HAP-1 (cell line): ENCODE results near the gene KSR2.

Experiments
- DNase-seq, 2 experiments: peaks; one replicate each; pipeline ENCODE4 v3.0.0-alpha.2; 2016 to 2020; ENCODE audit warnings: low spot score in 2 of 2
- H3K27me3 ChIP-seq: fragments of 250-450 bp; sonication (Bioruptor Pico); 2 replicates; pipeline ENCODE4 v1.5.1; 2020; ENCODE audit warnings: low read depth, mild to moderate bottlenecking, moderate library complexity
- H3K36me3 ChIP-seq: fragments of 250-450 bp; sonication (Bioruptor Pico); replicated peaks from 2 replicates; pipeline ENCODE4 v1.5.1; 2020; ENCODE audit warnings: mild to moderate bottlenecking
- H3K4me1 ChIP-seq: fragments of 250-450 bp; sonication (Bioruptor Pico); 2 replicates; pipeline ENCODE4 v1.5.1; 2020; ENCODE audit warnings: mild to moderate bottlenecking
- H3K4me3 ChIP-seq: fragments of 250-450 bp; sonication (Bioruptor Pico); 2 replicates; pipeline ENCODE4 v1.5.1; 2020; ENCODE audit warnings: mild to moderate bottlenecking, moderate library complexity
- H3K9me3 ChIP-seq: fragments of 250-450 bp; sonication (Bioruptor Pico); 2 replicates; pipeline ENCODE4 v1.5.1; 2020; ENCODE audit warnings: mild to moderate bottlenecking, moderate library complexity
- in situ Hi-C: fragments of 300-500 bp; cut with MboI; formaldehyde crosslinking; loops from 3 replicates; pipeline ENCODE4 v1.14.3; 2020; ENCODE audit warnings: low sequenced_read_pairs, inconsistent platforms, mixed read lengths

The KSR2 gene

GRCh38 chr12:117498256-117498655 is 470.5 kb downstream of the KSR2 start:
- H3K9me3 ChIP-seq = no peaks in the 10 kb centered on the region
- no peaks in the 10 kb centered on the region for H3K4me1 ChIP-seq
- H3K27me3 ChIP-seq = no peaks in the 10 kb centered on the region
- in situ Hi-C loops = no loop called here
- no peaks in the 10 kb centered on the region for H3K36me3 ChIP-seq
- H3K4me3 ChIP-seq = no peak overlapping the region
- no peak for DNase-seq

- H3K9me3 ChIP-seq = no peaks in the 10 kb centered on the region
- no peak overlapping the region for H3K4me3 ChIP-seq
- H3K36me3 ChIP-seq = no peaks in the 10 kb centered on the region
- no peaks in the 10 kb centered on the region for H3K27me3 ChIP-seq
- H3K4me1 ChIP-seq = no peaks in the 10 kb centered on the region
- no peak for DNase-seq
- in situ Hi-C loops = no loop called here
Measured at GRCh38 chr12:117497407-117497806, 471.4 kb downstream of the KSR2 start.

- Histone ChIP-seq H3K36me3 (no peaks in the 10 kb centered on the region), H3K27me3 (no peaks in the 10 kb centered on the region), H3K4me1 (no peaks in the 10 kb centered on the region), H3K9me3 (no peaks in the 10 kb centered on the region), H3K4me3 (no peak overlapping the region)
- no peak for DNase-seq
- in situ Hi-C loops = no loop called here
Measured at GRCh38 chr12:117494833-117495655, 473.7 kb downstream of the KSR2 start.

- Histone ChIP-seq H3K27me3 (no peaks in the 10 kb centered on the region), H3K9me3 (no peaks in the 10 kb centered on the region), H3K4me1 (no peaks in the 10 kb centered on the region), H3K36me3 (no peaks in the 10 kb centered on the region), H3K4me3 (no peak overlapping the region)
- in situ Hi-C loops = no loop called here
- no peak for DNase-seq
Measured at GRCh38 chr12:117491711-117492110, 477.1 kb downstream of the KSR2 start.

- Histone ChIP-seq H3K4me3 (no peak overlapping the region), H3K4me1 (no peaks in the 10 kb centered on the region), H3K9me3 (no peaks in the 10 kb centered on the region), H3K36me3 (no peaks in the 10 kb centered on the region), H3K27me3 (no peaks in the 10 kb centered on the region)
- no peak for DNase-seq
- in situ Hi-C loops = no loop called here
Measured at GRCh38 chr12:117490130-117490529, 478.7 kb downstream of the KSR2 start.

- H3K4me3 ChIP-seq = no peak overlapping the region
- no peaks in the 10 kb centered on the region for H3K4me1 ChIP-seq
- DNase-seq = no peak
- no peaks in the 10 kb centered on the region for H3K36me3 ChIP-seq
- no peaks in the 10 kb centered on the region for H3K9me3 ChIP-seq
- H3K27me3 ChIP-seq = no peaks in the 10 kb centered on the region
- in situ Hi-C loops = no loop called here
Measured at GRCh38 chr12:117489671-117490070, 479.1 kb downstream of the KSR2 start.

GRCh38 chr12:117486840-117487659 is 481.7 kb downstream of the KSR2 start:
- no peak overlapping the region for H3K4me3 ChIP-seq
- no peaks in the 10 kb centered on the region for H3K27me3 ChIP-seq
- no peaks in the 10 kb centered on the region for H3K9me3 ChIP-seq
- in situ Hi-C loops = no loop called here
- no peaks in the 10 kb centered on the region for H3K4me1 ChIP-seq
- no peak for DNase-seq
- H3K36me3 ChIP-seq = no peaks in the 10 kb centered on the region

- no peaks in the 10 kb centered on the region for H3K36me3 ChIP-seq
- H3K4me1 ChIP-seq = no peaks in the 10 kb centered on the region
- H3K4me3 ChIP-seq = no peak overlapping the region
- no peaks in the 10 kb centered on the region for H3K9me3 ChIP-seq
- H3K27me3 ChIP-seq = no peaks in the 10 kb centered on the region
- DNase-seq = no peak
- in situ Hi-C loops = no loop called here
Measured at GRCh38 chr12:117485984-117486839, 482.6 kb downstream of the KSR2 start.

GRCh38 chr12:117484901-117485300 is 483.9 kb downstream of the KSR2 start:
- Histone ChIP-seq H3K9me3 (no peaks in the 10 kb centered on the region), H3K4me3 (no peak overlapping the region), H3K4me1 (no peaks in the 10 kb centered on the region), H3K27me3 (no peaks in the 10 kb centered on the region), H3K36me3 (no peaks in the 10 kb centered on the region)
- no peak for DNase-seq
- in situ Hi-C loops = no loop called here

- no peak overlapping the region for H3K4me3 ChIP-seq
- no peak for DNase-seq
- no peaks in the 10 kb centered on the region for H3K36me3 ChIP-seq
- H3K27me3 ChIP-seq = no peaks in the 10 kb centered on the region
- H3K9me3 ChIP-seq = no peaks in the 10 kb centered on the region
- no peaks in the 10 kb centered on the region for H3K4me1 ChIP-seq
- in situ Hi-C loops = no loop called here
Measured at GRCh38 chr12:117483501-117483900, 485.3 kb downstream of the KSR2 start.

- H3K9me3 ChIP-seq = no peaks in the 10 kb centered on the region
- in situ Hi-C loops = no loop called here
- DNase-seq = no peak
Measured at GRCh38 chr12:117481470-117481869, 487.3 kb downstream of the KSR2 start.

GRCh38 chr12:117476341-117476740 is 492.4 kb downstream of the KSR2 start:
- Histone ChIP-seq H3K4me1 (no peaks in the 10 kb centered on the region), H3K36me3 (no peaks in the 10 kb centered on the region), H3K4me3 (no peak overlapping the region), H3K9me3 (no peaks in the 10 kb centered on the region), H3K27me3 (no peaks in the 10 kb centered on the region)
- DNase-seq = no peak
- in situ Hi-C loops = no loop called here

More at GRCh38 chr12:117481470-117481869, 487.3 kb downstream of the KSR2 start:
- Histone ChIP-seq H3K36me3 (no peaks in the 10 kb centered on the region), H3K4me1 (no peaks in the 10 kb centered on the region), H3K4me3 (no peak overlapping the region), H3K27me3 (no peaks in the 10 kb centered on the region)

- Histone ChIP-seq H3K4me1 (no peaks in the 10 kb centered on the region), H3K36me3 (no peaks in the 10 kb centered on the region), H3K9me3 (no peaks in the 10 kb centered on the region), H3K4me3 (no peak overlapping the region), H3K27me3 (no peaks in the 10 kb centered on the region)
- no peak for DNase-seq
- in situ Hi-C loops = no loop called here
Measured at GRCh38 chr12:117473856-117474255, 494.9 kb downstream of the KSR2 start.
